Measurements from ENCODE around the gene LILRA5. TPM values are rescaled to one million over a fixed set of nuclear protein-coding genes. Genes with fewer than 3 reads are reported as not detected.

The LILRA5 gene
- total and polyA plus RNA-seq, 2 of the 13 experiments (the other 11 are each of a cell fraction or from before 2014, with no cell fraction given) = not detected

DNA sequence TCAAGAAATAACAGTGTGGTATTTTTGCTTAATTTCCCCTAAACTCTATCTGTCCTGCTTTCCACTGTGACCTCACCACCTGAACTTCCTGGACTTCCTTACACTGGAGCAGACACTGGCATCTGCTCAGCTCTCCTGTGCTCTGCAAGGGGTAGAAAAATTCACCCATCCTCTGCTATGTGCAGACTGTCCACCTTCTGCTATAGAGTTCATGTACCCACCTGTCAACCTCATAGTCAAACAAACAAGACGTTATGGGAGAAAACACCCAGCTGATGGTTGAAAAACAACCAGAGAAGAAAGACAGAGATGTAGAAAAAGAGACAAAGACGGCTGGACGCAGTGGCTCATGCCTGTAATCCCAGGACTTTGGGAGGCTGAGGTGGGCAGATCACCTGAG lies 39.6 kb upstream of the LILRA5 start:
- no peak for DNase-seq (ENCODE audit: low spot score)
- TF ChIP-seq PRPF4 (IDR thresholded peaks at IDR 0.05; ENCODE audit: low read depth, low read length, poor library complexity, severe bottlenecking) (no peak), KDM6A (CRISPR knock-in tag; IDR thresholded peaks at IDR 0.05; ENCODE audit: low read depth) (no peak), CAMTA2 (CRISPR knock-in tag; IDR thresholded peaks at IDR 0.05; ENCODE audit: borderline replicate concordance) (no peak), NRL (CRISPR knock-in tag; IDR thresholded peaks at IDR 0.05; ENCODE audit: borderline replicate concordance) (no peak), TBX3 (IDR thresholded peaks at IDR 0.05; ENCODE audit: borderline replicate concordance) (no peak), ZSCAN12 (CRISPR knock-in tag; IDR thresholded peaks at IDR 0.05) (no peak), ZSCAN20 (CRISPR knock-in tag; IDR thresholded peaks at IDR 0.05; ENCODE audit: borderline replicate concordance) (no peak), ZNF44 (CRISPR knock-in tag; IDR thresholded peaks at IDR 0.05) (no peak), ZNF773 (CRISPR knock-in tag; IDR thresholded peaks at IDR 0.05; ENCODE audit: borderline replicate concordance) (no peak), BATF2 (CRISPR knock-in tag; IDR thresholded peaks at IDR 0.05) (no peak), FOXM1 (CRISPR knock-in tag; IDR thresholded peaks at IDR 0.05) (no peak)
- TF ChIP-seq, protein P1, sequence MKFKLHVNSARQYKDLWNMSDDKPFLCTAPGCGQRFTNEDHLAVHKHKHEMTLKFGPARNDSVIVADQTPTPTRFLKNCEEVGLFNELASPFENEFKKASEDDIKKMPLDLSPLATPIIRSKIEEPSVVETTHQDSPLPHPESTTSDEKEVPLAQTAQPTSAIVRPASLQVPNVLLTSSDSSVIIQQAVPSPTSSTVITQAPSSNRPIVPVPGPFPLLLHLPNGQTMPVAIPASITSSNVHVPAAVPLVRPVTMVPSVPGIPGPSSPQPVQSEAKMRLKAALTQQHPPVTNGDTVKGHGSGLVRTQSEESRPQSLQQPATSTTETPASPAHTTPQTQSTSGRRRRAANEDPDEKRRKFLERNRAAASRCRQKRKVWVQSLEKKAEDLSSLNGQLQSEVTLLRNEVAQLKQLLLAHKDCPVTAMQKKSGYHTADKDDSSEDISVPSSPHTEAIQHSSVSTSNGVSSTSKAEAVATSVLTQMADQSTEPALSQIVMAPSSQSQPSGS (CRISPR knock-in tag; IDR thresholded peaks at IDR 0.05) = no peak
- TF ChIP-seq, protein P2, sequence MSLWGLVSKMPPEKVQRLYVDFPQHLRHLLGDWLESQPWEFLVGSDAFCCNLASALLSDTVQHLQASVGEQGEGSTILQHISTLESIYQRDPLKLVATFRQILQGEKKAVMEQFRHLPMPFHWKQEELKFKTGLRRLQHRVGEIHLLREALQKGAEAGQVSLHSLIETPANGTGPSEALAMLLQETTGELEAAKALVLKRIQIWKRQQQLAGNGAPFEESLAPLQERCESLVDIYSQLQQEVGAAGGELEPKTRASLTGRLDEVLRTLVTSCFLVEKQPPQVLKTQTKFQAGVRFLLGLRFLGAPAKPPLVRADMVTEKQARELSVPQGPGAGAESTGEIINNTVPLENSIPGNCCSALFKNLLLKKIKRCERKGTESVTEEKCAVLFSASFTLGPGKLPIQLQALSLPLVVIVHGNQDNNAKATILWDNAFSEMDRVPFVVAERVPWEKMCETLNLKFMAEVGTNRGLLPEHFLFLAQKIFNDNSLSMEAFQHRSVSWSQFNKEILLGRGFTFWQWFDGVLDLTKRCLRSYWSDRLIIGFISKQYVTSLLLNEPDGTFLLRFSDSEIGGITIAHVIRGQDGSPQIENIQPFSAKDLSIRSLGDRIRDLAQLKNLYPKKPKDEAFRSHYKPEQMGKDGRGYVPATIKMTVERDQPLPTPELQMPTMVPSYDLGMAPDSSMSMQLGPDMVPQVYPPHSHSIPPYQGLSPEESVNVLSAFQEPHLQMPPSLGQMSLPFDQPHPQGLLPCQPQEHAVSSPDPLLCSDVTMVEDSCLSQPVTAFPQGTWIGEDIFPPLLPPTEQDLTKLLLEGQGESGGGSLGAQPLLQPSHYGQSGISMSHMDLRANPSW (CRISPR knock-in tag; IDR thresholded peaks at IDR 0.05; ENCODE audit: borderline replicate concordance) = no peak
- Histone ChIP-seq H3K9ac (ENCODE audit: insufficient read depth, low read depth, low read length) (no peak overlapping the region), H3K9me3 (ENCODE audit: low read length) (no peaks in the 10 kb centered on the region), H3K36me3 (replicated peaks in 1 of 2; ENCODE audit: control insufficient read depth in 1 of 2, insufficient read depth in 2 of 2, low read length in 2 of 2) (no peaks in the 10 kb centered on the region), H4K20me1 (ENCODE audit: insufficient read depth, low read length) (no peaks in the 10 kb centered on the region), H2AFZ (ENCODE audit: low read length) (no peak overlapping the region), H3K4me1 (ENCODE audit: insufficient read depth, low read length) (no peaks in the 10 kb centered on the region), H3K27me3 (ENCODE audit: control insufficient read depth in 1 of 2, insufficient read depth in 2 of 2, low read length in 2 of 2) (peaks cover 0 to 3% of the 10 kb centered on the region in 2 experiments; a peak in 2 of 5 replicates), H3K27ac (ENCODE audit: extremely low read length, insufficient read depth, low read length) (no peak overlapping the region), H3K4me3 (replicated peaks in 1 of 3; ENCODE audit: insufficient read depth in 1 of 3, low read depth in 2 of 3, low read length in 3 of 3) (no peak overlapping the region), H3K79me2 (ENCODE audit: insufficient read depth, low read length) (no peaks in the 10 kb centered on the region), H3K4me2 (ENCODE audit: low read depth, low read length) (no peak overlapping the region)
- no peak for ATAC-seq
- ChIA-PET POLR2A (no interaction called here), CTCF (ENCODE audit: low intra/inter-chr PET ratio, low total read pairs) (no interaction called here)
- intact Hi-C loops (cut with micrococcal nuclease; ENCODE audit: unreplicated experiment) = loop anchor here (5.0 kb wide), 1 partner anchor 40 kb away; no protein-coding TSS in a partner anchor
- 15% methylated on average over 3 of the region's 3 CpGs for WGBS (ENCODE audit: low lambda C conversion rate)
- BruUV-seq (replicated peaks) = no TSS peak
- in situ Hi-C loops (cut with HindIII; ENCODE audit: extremely low pct_ligation_motif_present, low pct_unique_long_range_greater_than_20kb) = no loop called here
- no peak for FAIRE-seq
